SK-N-SH (cell line): ENCODE measurements around the gene PARD3B. TPM values are rescaled to one million over a fixed set of nuclear protein-coding genes. Genes with fewer than 3 reads are reported as not detected.

Experiments used
- CTCF ChIA-PET: fragments of 300-600, 350-600 bp; formaldehyde crosslinking; extraction: SDS; loops from one replicate; lab custom pipeline; 2021; lab: Yijun Ruan, JAX
- POLR2A ChIA-PET: fragments of 350-600 bp; sonication (Branson Sonifier 250); formaldehyde crosslinking; extraction: SDS; loops from one replicate; lab custom pipeline; 2020; ENCODE audit warnings: antibody characterized with exemption, inconsistent platforms; lab: Yijun Ruan, JAX
- DNase-seq: peaks from one replicate; pipeline ENCODE4 v3.0.0; 2012
- H2AFZ ChIP-seq: fragments of 200-600 bp; sonication (generic); 2 replicates; pipeline ENCODE4 v1.8.1; 2016; ENCODE audit warnings: antibody characterized with exemption, mild to moderate bottlenecking, low read depth
- H3F3A ChIP-seq: fragments of 200-600 bp; sonication (generic); replicated peaks from 2 replicates; pipeline ENCODE3; 2016; ENCODE audit warnings: antibody characterized with exemption, mild to moderate bottlenecking; ENCODE audit not compliant: insufficient read depth
- H3K27ac ChIP-seq, 2 experiments: fragments of 200-500 bp in 1 of 2; fragments of 200-600 bp in 1 of 2; sonication (Bioruptor generic) in 1 of 2; sonication (generic), shearing (Covaris generic) in 1 of 2; 2 replicates each; pipeline versions ENCODE4 v1.5.1 to v1.6.1; 2014 to 2016; ENCODE audit warnings: low read depth in 2 of 2, inconsistent platforms in 1 of 2, low read length in 1 of 2, mild to moderate bottlenecking in 1 of 2, mixed read lengths in 1 of 2
- H3K27me3 ChIP-seq: fragments of 200-600 bp; sonication (generic), shearing (Covaris generic); 2 replicates; pipeline ENCODE4 v1.6.1; 2016; ENCODE audit warnings: mixed run types; ENCODE audit not compliant: insufficient read depth
- H3K36me3 ChIP-seq, 2 experiments: fragments of 200-500 bp in 1 of 2; fragments of 200-600 bp in 1 of 2; sonication (Bioruptor generic) in 1 of 2; sonication (generic) in 1 of 2; replicated peaks in 1 of 2; 2 replicates each; pipeline versions ENCODE3 to v1.5.1; 2014 to 2016; ENCODE audit warnings: low read length in 1 of 2, mild to moderate bottlenecking in 1 of 2; ENCODE audit not compliant: insufficient read depth in 2 of 2, control insufficient read depth in 1 of 2
- H3K4me1 ChIP-seq, 2 experiments: fragments of 200-500 bp in 1 of 2; fragments of 200-600 bp in 1 of 2; sonication (Bioruptor generic) in 1 of 2; sonication (generic), shearing (Covaris generic) in 1 of 2; 2 replicates each; pipeline versions ENCODE4 v1.5.1 to v1.6.1; 2014 to 2016; ENCODE audit warnings: low read depth in 1 of 2, low read length in 1 of 2, mixed run types in 1 of 2; ENCODE audit not compliant: insufficient read depth in 2 of 2, control insufficient read depth in 1 of 2
- H3K4me2 ChIP-seq: fragments of 200-600 bp; sonication (generic), shearing (Covaris generic); 2 replicates; pipeline ENCODE4 v1.6.1; 2017; ENCODE audit warnings: mixed run types
- H3K4me3 ChIP-seq, 2 experiments: fragments of 200-500 bp in 1 of 2; fragments of 200-600 bp in 1 of 2; sonication (Bioruptor generic) in 1 of 2; sonication (generic), shearing (Covaris generic) in 1 of 2; 2 replicates each; pipeline versions ENCODE4 v1.5.1 to v1.8.1; 2014 to 2016; ENCODE audit warnings: low read depth in 2 of 2, inconsistent platforms in 1 of 2, low read length in 1 of 2, mild to moderate bottlenecking in 1 of 2, mixed read lengths in 1 of 2, moderate library complexity in 1 of 2
- H3K79me2 ChIP-seq: fragments of 200-600 bp; sonication (generic); 2 replicates; pipeline ENCODE4 v1.8.1; 2017; ENCODE audit warnings: mild to moderate bottlenecking; ENCODE audit not compliant: insufficient read depth
- H3K9ac ChIP-seq: fragments of 200-600 bp; sonication (generic); 2 replicates; pipeline ENCODE4 v1.6.1; 2017; ENCODE audit warnings: mixed run types
- H3K9me2 ChIP-seq: fragments of 200-600 bp; sonication (generic); 2 replicates; pipeline ENCODE4 v1.6.1; 2017; ENCODE audit warnings: mixed run types
- H3K9me3 ChIP-seq: fragments of 200-600 bp; sonication (generic); 2 replicates; pipeline ENCODE4 v1.6.1; 2017; ENCODE audit warnings: mixed run types, mild to moderate bottlenecking, moderate library complexity
- H4K20me1 ChIP-seq: fragments of 200-600 bp; sonication (generic); 2 replicates; pipeline ENCODE4 v1.6.1; 2017; ENCODE audit warnings: mild to moderate bottlenecking, mixed run types; ENCODE audit not compliant: insufficient read depth
- EP300 ChIP-seq, 2 experiments: IDR thresholded peaks; 2 replicates each; pipeline versions ENCODE4 v1.4.0 to v1.6.1; 2012; ENCODE audit warnings: borderline replicate concordance in 1 of 2, low read depth in 1 of 2, low read length in 1 of 2
- EZH2phosphoT487 ChIP-seq: fragments of 200-600 bp; sonication (generic); IDR thresholded peaks from 2 replicates; pipeline ENCODE4 v1.6.1; 2017; ENCODE audit warnings: low read depth, mixed run types, mild to moderate bottlenecking, antibody characterized with exemption, moderate library complexity, borderline replicate concordance
- FOSL2 ChIP-seq: IDR thresholded peaks from 2 replicates; pipeline ENCODE4 v1.4.0; 2012; ENCODE audit warnings: low read depth, mild to moderate bottlenecking, moderate library complexity, borderline replicate concordance
- FOXJ3 ChIP-seq: sonication (generic); formaldehyde crosslinking; IDR thresholded peaks from 2 replicates; pipeline ENCODE4 v1.5.1; 2020; ENCODE audit warnings: mild to moderate bottlenecking, missing genetic modification reagents
- FOXM1 ChIP-seq: IDR thresholded peaks from 2 replicates; pipeline ENCODE4 v1.4.0; 2012; ENCODE audit warnings: low read depth, mild to moderate bottlenecking
- GABPA ChIP-seq: IDR thresholded peaks from 2 replicates; pipeline ENCODE4 v1.4.0; 2012; ENCODE audit warnings: low read depth, mild to moderate bottlenecking
- GATA2 ChIP-seq: sonication (generic); formaldehyde crosslinking; IDR thresholded peaks from 2 replicates; pipeline ENCODE4 v1.5.0; 2020; ENCODE audit warnings: mild to moderate bottlenecking, missing genetic modification reagents
- JUND ChIP-seq: IDR thresholded peaks from 2 replicates; pipeline ENCODE4 v1.4.0; 2012
- MEF2A ChIP-seq: IDR thresholded peaks from 2 replicates; pipeline ENCODE4 v1.4.0; 2012; ENCODE audit warnings: low read depth, borderline replicate concordance
- MXI1 ChIP-seq: IDR thresholded peaks from 2 replicates; pipeline ENCODE4 v1.6.1; 2012; ENCODE audit warnings: mild to moderate bottlenecking, low read depth, low read length, improper control_type of control experiment
- NFIC ChIP-seq: IDR thresholded peaks from 2 replicates; pipeline ENCODE4 v1.4.0; 2012; ENCODE audit warnings: borderline replicate concordance
- POLR2AphosphoS5 ChIP-seq: IDR thresholded peaks from 2 replicates; pipeline ENCODE4 v1.6.1; 2012; ENCODE audit warnings: low read depth, low read length
- RCOR1 ChIP-seq: fragments of 150-350 bp; IDR thresholded peaks from 2 replicates; pipeline ENCODE4 v1.6.1; 2017; ENCODE audit warnings: antibody characterized with exemption, low read length
- RXRA ChIP-seq: IDR thresholded peaks from 2 replicates; pipeline ENCODE4 v1.4.0; 2012; ENCODE audit warnings: low read depth, mild to moderate bottlenecking, borderline replicate concordance
- TCF12 ChIP-seq: IDR thresholded peaks from 2 replicates; pipeline ENCODE4 v1.4.0; 2012
- TEAD4 ChIP-seq: IDR thresholded peaks from 2 replicates; pipeline ENCODE4 v1.4.0; 2012; ENCODE audit warnings: mild to moderate bottlenecking, borderline replicate concordance; ENCODE audit not compliant: insufficient read depth
- WGBS: methylation state at CpG from one replicate; pipeline ENCODE4 v1.1.6; 2017; ENCODE audit warnings: low lambda C conversion rate; 5-methylcytosine and 5-hydroxymethylcytosine counted together
- polyA plus RNA-seq, 3 experiments: library from polyadenylated mRNA; depleted of rRNA; stranded (reverse); fragments of >200 nt; gene quantifications; 2 replicates each; pipeline ENCODE4 v1.2.3, GENCODE V29; 2012
- TF ChIP-seq, protein P1 (sequence below): IDR thresholded peaks from 2 replicates; pipeline ENCODE4; 2012
- TF ChIP-seq, protein P2 (sequence below): IDR thresholded peaks from 2 replicates; pipeline ENCODE4 v1.4.0; 2012; ENCODE audit warnings: low read depth, borderline replicate concordance
- TF ChIP-seq, protein P3 (sequence below): fragments of 200-600 bp; sonication (generic); IDR thresholded peaks from 2 replicates; pipeline ENCODE4 v1.6.1; 2017; ENCODE audit warnings: antibody characterized with exemption, mild to moderate bottlenecking, moderate library complexity
- TF ChIP-seq, protein P4 (sequence below): IDR thresholded peaks from 2 replicates; pipeline ENCODE4 v1.6.1; 2012; ENCODE audit warnings: mild to moderate bottlenecking, low read depth, low read length, moderate library complexity
- TF ChIP-seq, protein P5 (sequence below): IDR thresholded peaks from 2 replicates; pipeline ENCODE4 v1.4.0; 2012; ENCODE audit warnings: low read depth

PARD3B gene
- polyA plus RNA-seq, 1 of the 3 experiments (the other 2 are of a cell fraction): 0.87 TPM

DNA sequence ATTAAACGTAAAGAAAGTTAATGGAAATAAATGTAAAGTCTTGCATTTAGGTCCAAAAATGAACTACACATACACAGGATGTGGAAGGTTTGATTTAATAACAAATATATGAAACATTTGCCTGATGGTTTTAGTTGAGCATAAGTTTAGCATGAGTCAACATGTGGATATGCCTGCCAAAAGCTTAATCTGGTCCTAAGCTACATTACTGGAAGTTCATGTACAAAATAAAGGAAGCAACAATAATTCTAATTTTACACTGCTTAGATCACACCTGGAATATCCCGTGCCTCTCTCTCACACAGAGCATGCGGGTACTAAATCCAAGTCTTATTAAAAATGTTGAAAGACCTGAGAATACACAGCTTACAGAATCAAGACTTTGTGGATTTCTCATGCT is 860.5 kb downstream of the PARD3B start:
- Histone ChIP-seq H3K79me2 (no peaks in the 10 kb centered on the region), H3K9me3 (no peaks in the 10 kb centered on the region), H2AFZ (0 out of 2 replicates have a peak overlapping the region, but pooled peaks have one; percentile 2), H3K27ac (peak overlapping the region; percentile 89 to 93), H3K4me1 (peaks cover 14 to 23% of the 10 kb centered on the region in 2 experiments), H3K27me3 (no peaks in the 10 kb centered on the region), H4K20me1 (peaks cover 4% of the 10 kb centered on the region), H3K9me2 (no peaks in the 10 kb centered on the region), H3K36me3 (no peaks in the 10 kb centered on the region), H3F3A (peaks cover 46% of the 10 kb centered on the region), H3K4me2 (peak overlapping the region; percentile 66), H3K9ac (peak overlapping the region; percentile 32; the same call in 1 of the 2 replicates), H3K4me3 (peak overlapping the region in 1 of 2 experiments; percentile 30; a peak in 1 of 4 replicates)
- TF ChIP-seq FOXM1 (no peak; the same call in 1 of the 2 replicates), GATA2 (CRISPR knock-in tag) (no peak), FOSL2 (peak; percentile 86), TCF12 (peak; percentile 86), RXRA (peak; percentile 77), FOXJ3 (no peak), MEF2A (peak; percentile 56), EP300 (IDR thresholded peaks at IDR 0.05; ENCODE audit: borderline replicate concordance in 1 of 2, low read depth in 1 of 2, low read length in 1 of 2) (peak in 1 of 2 experiments; percentile 83; a peak in 2 of 4 replicates), JUND (peak; percentile 85), GABPA (no peak), MXI1 (no peak), TEAD4 (peak; percentile 62; the same call in 1 of the 2 replicates), NFIC (peak; percentile 91), EZH2phosphoT487 (no peak), POLR2AphosphoS5 (peak; percentile 22; the same call in 1 of the 2 replicates), RCOR1 (no peak)
- TF ChIP-seq, protein P1, sequence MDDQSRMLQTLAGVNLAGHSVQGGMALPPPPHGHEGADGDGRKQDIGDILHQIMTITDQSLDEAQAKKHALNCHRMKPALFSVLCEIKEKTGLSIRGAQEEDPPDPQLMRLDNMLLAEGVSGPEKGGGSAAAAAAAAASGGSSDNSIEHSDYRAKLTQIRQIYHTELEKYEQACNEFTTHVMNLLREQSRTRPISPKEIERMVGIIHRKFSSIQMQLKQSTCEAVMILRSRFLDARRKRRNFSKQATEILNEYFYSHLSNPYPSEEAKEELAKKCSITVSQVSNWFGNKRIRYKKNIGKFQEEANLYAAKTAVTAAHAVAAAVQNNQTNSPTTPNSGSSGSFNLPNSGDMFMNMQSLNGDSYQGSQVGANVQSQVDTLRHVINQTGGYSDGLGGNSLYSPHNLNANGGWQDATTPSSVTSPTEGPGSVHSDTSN: peak; percentile 67; the same call in 1 of the 2 replicates
- TF ChIP-seq, protein P2, sequence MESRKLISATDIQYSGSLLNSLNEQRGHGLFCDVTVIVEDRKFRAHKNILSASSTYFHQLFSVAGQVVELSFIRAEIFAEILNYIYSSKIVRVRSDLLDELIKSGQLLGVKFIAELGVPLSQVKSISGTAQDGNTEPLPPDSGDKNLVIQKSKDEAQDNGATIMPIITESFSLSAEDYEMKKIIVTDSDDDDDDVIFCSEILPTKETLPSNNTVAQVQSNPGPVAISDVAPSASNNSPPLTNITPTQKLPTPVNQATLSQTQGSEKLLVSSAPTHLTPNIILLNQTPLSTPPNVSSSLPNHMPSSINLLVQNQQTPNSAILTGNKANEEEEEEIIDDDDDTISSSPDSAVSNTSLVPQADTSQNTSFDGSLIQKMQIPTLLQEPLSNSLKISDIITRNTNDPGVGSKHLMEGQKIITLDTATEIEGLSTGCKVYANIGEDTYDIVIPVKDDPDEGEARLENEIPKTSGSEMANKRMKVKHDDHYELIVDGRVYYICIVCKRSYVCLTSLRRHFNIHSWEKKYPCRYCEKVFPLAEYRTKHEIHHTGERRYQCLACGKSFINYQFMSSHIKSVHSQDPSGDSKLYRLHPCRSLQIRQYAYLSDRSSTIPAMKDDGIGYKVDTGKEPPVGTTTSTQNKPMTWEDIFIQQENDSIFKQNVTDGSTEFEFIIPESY: no peak
- TF ChIP-seq, protein P3, sequence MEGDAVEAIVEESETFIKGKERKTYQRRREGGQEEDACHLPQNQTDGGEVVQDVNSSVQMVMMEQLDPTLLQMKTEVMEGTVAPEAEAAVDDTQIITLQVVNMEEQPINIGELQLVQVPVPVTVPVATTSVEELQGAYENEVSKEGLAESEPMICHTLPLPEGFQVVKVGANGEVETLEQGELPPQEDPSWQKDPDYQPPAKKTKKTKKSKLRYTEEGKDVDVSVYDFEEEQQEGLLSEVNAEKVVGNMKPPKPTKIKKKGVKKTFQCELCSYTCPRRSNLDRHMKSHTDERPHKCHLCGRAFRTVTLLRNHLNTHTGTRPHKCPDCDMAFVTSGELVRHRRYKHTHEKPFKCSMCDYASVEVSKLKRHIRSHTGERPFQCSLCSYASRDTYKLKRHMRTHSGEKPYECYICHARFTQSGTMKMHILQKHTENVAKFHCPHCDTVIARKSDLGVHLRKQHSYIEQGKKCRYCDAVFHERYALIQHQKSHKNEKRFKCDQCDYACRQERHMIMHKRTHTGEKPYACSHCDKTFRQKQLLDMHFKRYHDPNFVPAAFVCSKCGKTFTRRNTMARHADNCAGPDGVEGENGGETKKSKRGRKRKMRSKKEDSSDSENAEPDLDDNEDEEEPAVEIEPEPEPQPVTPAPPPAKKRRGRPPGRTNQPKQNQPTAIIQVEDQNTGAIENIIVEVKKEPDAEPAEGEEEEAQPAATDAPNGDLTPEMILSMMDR: no peak
- TF ChIP-seq, protein P4, sequence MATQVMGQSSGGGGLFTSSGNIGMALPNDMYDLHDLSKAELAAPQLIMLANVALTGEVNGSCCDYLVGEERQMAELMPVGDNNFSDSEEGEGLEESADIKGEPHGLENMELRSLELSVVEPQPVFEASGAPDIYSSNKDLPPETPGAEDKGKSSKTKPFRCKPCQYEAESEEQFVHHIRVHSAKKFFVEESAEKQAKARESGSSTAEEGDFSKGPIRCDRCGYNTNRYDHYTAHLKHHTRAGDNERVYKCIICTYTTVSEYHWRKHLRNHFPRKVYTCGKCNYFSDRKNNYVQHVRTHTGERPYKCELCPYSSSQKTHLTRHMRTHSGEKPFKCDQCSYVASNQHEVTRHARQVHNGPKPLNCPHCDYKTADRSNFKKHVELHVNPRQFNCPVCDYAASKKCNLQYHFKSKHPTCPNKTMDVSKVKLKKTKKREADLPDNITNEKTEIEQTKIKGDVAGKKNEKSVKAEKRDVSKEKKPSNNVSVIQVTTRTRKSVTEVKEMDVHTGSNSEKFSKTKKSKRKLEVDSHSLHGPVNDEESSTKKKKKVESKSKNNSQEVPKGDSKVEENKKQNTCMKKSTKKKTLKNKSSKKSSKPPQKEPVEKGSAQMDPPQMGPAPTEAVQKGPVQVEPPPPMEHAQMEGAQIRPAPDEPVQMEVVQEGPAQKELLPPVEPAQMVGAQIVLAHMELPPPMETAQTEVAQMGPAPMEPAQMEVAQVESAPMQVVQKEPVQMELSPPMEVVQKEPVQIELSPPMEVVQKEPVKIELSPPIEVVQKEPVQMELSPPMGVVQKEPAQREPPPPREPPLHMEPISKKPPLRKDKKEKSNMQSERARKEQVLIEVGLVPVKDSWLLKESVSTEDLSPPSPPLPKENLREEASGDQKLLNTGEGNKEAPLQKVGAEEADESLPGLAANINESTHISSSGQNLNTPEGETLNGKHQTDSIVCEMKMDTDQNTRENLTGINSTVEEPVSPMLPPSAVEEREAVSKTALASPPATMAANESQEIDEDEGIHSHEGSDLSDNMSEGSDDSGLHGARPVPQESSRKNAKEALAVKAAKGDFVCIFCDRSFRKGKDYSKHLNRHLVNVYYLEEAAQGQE: no peak
- TF ChIP-seq, protein P5, sequence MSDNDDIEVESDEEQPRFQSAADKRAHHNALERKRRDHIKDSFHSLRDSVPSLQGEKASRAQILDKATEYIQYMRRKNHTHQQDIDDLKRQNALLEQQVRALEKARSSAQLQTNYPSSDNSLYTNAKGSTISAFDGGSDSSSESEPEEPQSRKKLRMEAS: 0 out of 2 replicates have a peak, but pooled peaks have one; percentile 23
- DNase-seq: no peak
- 20% methylated on average over 3 of the region's 3 CpGs for WGBS
- ChIA-PET POLR2A (no interaction called here), CTCF (interaction anchor here (2.9 kb wide), 1 partner anchor 270 kb away, joined by 12 read pairs; no protein-coding TSS in a partner anchor)
